Gastrocnemius medialis (tissue), 4 donors: ENCODE measurements around the gene TCF7L2. TPM values are rescaled to one million over a fixed set of nuclear protein-coding genes. Genes with fewer than 3 reads are reported as not detected.
A peak's percentile ranks its signal among the peaks of the same experiment; 100 is the strongest.

ENCODE experiments used
- ATAC-seq, 2 donors: fragments of 150-250 bp; one replicate each; pipeline ENCODE4 v1.9.1; 2016
- DNase-seq, 2 donors: peaks; one replicate each; pipeline ENCODE4 v3.0.0-alpha.2; 2019
- H3K27ac ChIP-seq, 4 donors: fragments of 200-600 bp; sonication (generic); 1 replicate in 1 of 4; 2 replicates in 3 of 4; pipeline ENCODE4 v1.5.1; 2016 to 2018; ENCODE audit warnings: mild to moderate bottlenecking in 2 of 4, moderate library complexity in 1 of 4
- H3K27me3 ChIP-seq, 3 donors: fragments of 200-600 bp; sonication (generic) in 2 of 3; 1 replicate in 1 of 3; 2 replicates in 2 of 3; pipeline versions ENCODE4 v1.5.1 to v1.6.0; 2016 to 2019; ENCODE audit warnings: mild to moderate bottlenecking in 1 of 3, moderate library complexity in 1 of 3
- H3K36me3 ChIP-seq, 2 donors: fragments of 200-600 bp; sonication (generic) in 1 of 2; one replicate each; pipeline ENCODE4 v1.5.1; 2017 to 2018
- H3K4me1 ChIP-seq, 2 donors: fragments of 200-600 bp; sonication (generic) in 1 of 2; one replicate each; pipeline ENCODE4 v1.5.1; 2016 to 2017; ENCODE audit warnings: mild to moderate bottlenecking in 2 of 2
- H3K4me3 ChIP-seq, 4 donors: fragments of 200-600 bp; sonication (generic) in 3 of 4; 1 replicate in 1 of 4; 2 replicates in 3 of 4; pipeline ENCODE4 v1.5.1; 2016 to 2019; ENCODE audit warnings: mild to moderate bottlenecking in 2 of 4
- H3K9me3 ChIP-seq, 3 donors: fragments of 200-600 bp; sonication (generic) in 2 of 3; 1 replicate in 1 of 3; 2 replicates in 2 of 3; pipeline ENCODE4 v1.5.1; 2016 to 2019
- POLR2A ChIP-seq, 2 donors: fragments of 450-650 bp; IDR thresholded peaks; one replicate each; pipeline ENCODE4 v1.6.1; 2017; ENCODE audit warnings: antibody characterized with exemption in 2 of 2, mild to moderate bottlenecking in 2 of 2, moderate library complexity in 2 of 2
- in situ Hi-C, 4 donors: fragments of 200-750 bp; cut with MboI; loops; one replicate each; pipeline versions ENCODE4 v1.15.0 to v1.8.0; 2017; ENCODE audit warnings: low sequenced_read_pairs in 4 of 4
- intact Hi-C: fragments of 100-400 bp; cut with DNase I; formaldehyde crosslinking; loops from one replicate; pipeline ENCODE4 v1.15.1; 2023; ENCODE audit warnings: low total_unique reads
- total RNA-seq, 4 donors: library from RNA; depleted of rRNA; stranded (reverse); fragments of >200 nt; gene quantifications; one replicate each; pipeline versions ENCODE4 v1.1.0 to v1.2.3, GENCODE V29; 2016
- TF ChIP-seq, protein P1 (sequence below), 5 experiments: fragments of 450-650 bp in 3 of 5; fragments of 200-600 bp in 2 of 5; sonication (generic) in 2 of 5; IDR thresholded peaks in 4 of 5; conservative IDR thresholded peaks in 1 of 5; 1 replicate in 4 of 5; 2 replicates in 1 of 5; pipeline ENCODE4 v1.5.1; 2016 to 2019; ENCODE audit warnings: antibody characterized with exemption in 5 of 5, mild to moderate bottlenecking in 3 of 5, moderate library complexity in 3 of 5

Gene TCF7L2
- total RNA-seq, 4 donors from 2014 or later: 4.6 to 5.1 (median 5.0) TPM

DNA sequence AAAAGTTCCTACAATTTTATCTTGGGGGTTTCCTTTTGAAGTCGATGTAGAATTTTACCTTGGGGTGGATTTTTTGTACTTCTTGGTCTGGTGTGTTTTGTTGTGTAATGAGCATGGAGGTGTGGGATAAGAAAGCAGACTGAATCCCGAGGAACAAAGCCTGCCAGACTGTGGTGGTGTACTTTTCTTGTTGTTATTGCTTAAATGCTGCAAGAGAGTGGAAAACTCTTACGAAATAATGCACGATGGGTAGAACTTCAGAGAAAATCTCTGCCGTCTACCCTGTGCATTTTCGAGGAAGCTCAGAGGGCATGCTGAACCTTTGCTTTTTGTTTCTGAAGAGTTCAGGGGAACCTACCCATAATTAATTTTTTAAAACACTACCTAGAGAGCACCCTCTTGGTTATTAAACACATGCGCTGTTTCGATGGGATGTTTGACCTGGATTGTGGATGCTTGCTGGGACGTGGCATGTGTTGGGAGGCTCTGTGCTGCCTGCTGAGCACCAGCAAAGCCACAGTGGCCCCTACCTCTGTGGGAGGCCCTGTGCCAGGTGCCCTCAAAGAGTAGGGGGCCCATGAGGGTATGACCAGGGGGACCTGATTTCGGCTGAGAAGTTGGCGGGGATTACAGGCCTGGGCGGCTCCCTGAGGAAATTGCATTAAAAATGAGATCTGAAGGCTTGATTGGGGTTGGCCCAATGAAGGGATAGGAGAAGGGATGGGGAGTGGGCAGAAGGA, 94.1 kb downstream of the TCF7L2 start:
- no peak overlapping the region for H3K4me3 ChIP-seq
- no peak for TF ChIP-seq POLR2A (IDR thresholded peaks at IDR 0.05)
- TF ChIP-seq, protein P1, sequence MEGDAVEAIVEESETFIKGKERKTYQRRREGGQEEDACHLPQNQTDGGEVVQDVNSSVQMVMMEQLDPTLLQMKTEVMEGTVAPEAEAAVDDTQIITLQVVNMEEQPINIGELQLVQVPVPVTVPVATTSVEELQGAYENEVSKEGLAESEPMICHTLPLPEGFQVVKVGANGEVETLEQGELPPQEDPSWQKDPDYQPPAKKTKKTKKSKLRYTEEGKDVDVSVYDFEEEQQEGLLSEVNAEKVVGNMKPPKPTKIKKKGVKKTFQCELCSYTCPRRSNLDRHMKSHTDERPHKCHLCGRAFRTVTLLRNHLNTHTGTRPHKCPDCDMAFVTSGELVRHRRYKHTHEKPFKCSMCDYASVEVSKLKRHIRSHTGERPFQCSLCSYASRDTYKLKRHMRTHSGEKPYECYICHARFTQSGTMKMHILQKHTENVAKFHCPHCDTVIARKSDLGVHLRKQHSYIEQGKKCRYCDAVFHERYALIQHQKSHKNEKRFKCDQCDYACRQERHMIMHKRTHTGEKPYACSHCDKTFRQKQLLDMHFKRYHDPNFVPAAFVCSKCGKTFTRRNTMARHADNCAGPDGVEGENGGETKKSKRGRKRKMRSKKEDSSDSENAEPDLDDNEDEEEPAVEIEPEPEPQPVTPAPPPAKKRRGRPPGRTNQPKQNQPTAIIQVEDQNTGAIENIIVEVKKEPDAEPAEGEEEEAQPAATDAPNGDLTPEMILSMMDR (IDR thresholded peaks at IDR 0.05 in 4 of 5, conservative IDR thresholded peaks at IDR 0.05 in 1 of 5): no peak
- intact Hi-C loops (no loop called here), in situ Hi-C loops (no loop called here)
- ATAC-seq (no peak), DNase-seq (no peak)
- H3K36me3 ChIP-seq: no peaks in the 10 kb centered on the region
- no peaks in the 10 kb centered on the region for H3K27me3 ChIP-seq
- H3K4me1 ChIP-seq: peaks cover 12 to 33% of the 10 kb centered on the region in 2 donors
- no peaks in the 10 kb centered on the region for H3K9me3 ChIP-seq
- H3K27ac ChIP-seq: no peak overlapping the region

DNA sequence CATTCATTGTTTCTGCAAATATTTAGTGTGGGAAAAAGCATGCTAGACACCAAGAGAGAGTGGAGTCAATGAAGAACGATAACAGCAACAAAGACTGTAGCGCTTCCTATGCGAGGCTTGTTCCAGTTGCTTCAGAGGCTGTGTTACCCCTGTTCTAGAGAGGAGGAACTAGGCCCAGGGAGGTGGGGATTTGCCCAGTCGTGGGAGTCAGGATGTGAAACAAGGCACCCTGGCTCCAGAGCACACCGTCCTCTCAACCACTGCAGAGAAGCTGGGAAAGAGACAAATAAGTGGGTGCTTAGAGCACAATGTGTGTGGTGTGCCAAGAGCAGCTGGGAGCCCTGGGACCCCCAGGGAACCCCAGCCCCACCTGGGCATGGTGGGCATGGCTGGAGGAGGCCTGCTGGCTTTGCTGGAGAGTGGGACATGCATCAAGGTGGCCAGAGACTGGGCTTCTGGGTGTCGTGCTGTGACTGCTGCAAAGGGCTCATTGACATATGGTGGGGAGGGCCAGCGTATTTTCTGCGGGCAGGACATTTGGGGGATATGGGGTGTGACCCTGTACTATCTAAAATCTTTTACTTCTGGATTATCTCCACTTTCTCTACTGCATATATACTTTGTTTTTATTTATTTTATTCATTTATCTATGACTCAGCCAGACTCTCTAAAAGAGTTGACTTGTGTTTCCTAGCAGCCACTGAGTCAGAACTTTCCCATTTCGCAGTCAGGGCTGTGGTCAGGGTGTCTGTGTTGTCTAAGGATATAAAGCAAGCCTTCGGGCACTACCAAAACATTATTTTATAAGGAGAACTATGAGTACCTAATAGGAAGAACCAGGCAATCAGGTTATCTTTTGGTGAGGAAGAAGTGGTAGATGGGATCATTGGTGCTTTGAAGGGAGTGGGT, 95.4 kb downstream of the TCF7L2 start:
- Histone ChIP-seq H3K27ac (no peak overlapping the region), H3K36me3 (no peaks in the 10 kb centered on the region), H3K4me1 (peaks cover 12 to 33% of the 10 kb centered on the region in 2 donors), H3K9me3 (no peaks in the 10 kb centered on the region), H3K27me3 (no peaks in the 10 kb centered on the region), H3K4me3 (no peak overlapping the region)
- in situ Hi-C loops (no loop called here), intact Hi-C loops (no loop called here)
- TF ChIP-seq, protein P1 (IDR thresholded peaks at IDR 0.05 in 4 of 5, conservative IDR thresholded peaks at IDR 0.05 in 1 of 5): no peak
- no peak for TF ChIP-seq POLR2A (IDR thresholded peaks at IDR 0.05)
- ATAC-seq (no peak), DNase-seq (no peak)

DNA sequence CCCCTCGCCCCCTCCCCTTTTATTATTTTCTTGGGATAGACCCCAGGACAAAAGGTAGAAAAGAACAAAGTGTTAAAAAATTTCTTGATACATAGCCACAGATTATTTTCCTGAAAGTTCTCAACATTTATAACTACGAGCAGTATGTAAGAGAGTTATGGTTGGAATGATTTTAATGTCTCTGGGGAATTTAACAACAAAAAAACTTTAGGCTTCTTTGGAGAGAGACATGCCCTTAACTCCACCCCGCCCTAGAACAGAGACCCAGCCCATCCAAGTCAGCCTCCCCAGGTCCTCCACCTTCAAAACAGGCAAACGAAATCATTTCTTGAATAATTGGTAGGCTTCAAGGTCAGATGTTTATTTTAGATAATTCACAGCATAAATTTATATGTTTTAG, 97.1 kb downstream of the TCF7L2 start:
- TF ChIP-seq POLR2A (IDR thresholded peaks at IDR 0.05): no peak
- TF ChIP-seq, protein P1 (IDR thresholded peaks at IDR 0.05 in 4 of 5, conservative IDR thresholded peaks at IDR 0.05 in 1 of 5): no peak
- ATAC-seq: no peak
- no peaks in the 10 kb centered on the region for H3K36me3 ChIP-seq
- intact Hi-C loops (no loop called here), in situ Hi-C loops (no loop called here)
- no peak for DNase-seq
- no peaks in the 10 kb centered on the region for H3K27me3 ChIP-seq
- peak overlapping the region in 1 of 4 donors; percentile 0 for H3K27ac ChIP-seq
- H3K9me3 ChIP-seq: no peaks in the 10 kb centered on the region
- H3K4me1 ChIP-seq: peaks cover 12 to 20% of the 10 kb centered on the region in 2 donors
- no peak overlapping the region for H3K4me3 ChIP-seq

DNA sequence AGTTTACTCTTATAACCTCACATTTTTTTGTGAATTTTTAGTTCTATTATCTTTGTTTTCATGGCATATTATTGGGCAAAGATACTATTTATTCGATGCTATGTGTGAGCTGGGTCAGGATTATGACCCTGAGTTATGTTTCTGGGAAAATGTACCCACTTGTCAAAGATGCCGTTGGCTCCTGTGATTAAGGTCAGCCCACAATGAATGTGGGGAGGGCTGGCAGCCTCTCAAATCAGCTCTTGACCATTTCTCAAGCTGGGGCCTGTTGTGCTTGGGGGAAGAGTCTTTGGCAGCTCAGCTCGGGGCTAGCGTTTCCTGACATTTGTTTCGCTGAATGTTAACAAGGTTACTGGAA, 97.5 kb downstream of the TCF7L2 start:
- Histone ChIP-seq H3K9me3 (no peaks in the 10 kb centered on the region), H3K4me3 (no peak overlapping the region), H3K4me1 (peaks cover 14 to 18% of the 10 kb centered on the region in 2 donors), H3K36me3 (no peaks in the 10 kb centered on the region), H3K27ac (peak overlapping the region in 2 of 4 donors; percentile 0 to 9), H3K27me3 (no peaks in the 10 kb centered on the region)
- in situ Hi-C loops (no loop called here), intact Hi-C loops (no loop called here)
- ATAC-seq (no peak), DNase-seq (no peak)
- TF ChIP-seq POLR2A (IDR thresholded peaks at IDR 0.05): no peak
- TF ChIP-seq, protein P1 (IDR thresholded peaks at IDR 0.05 in 4 of 5, conservative IDR thresholded peaks at IDR 0.05 in 1 of 5): no peak
